Esophagus (tissue), 2 donors: ENCODE measurements around the gene PPP1CA. TPM values are rescaled to one million over a fixed set of nuclear protein-coding genes. Genes with fewer than 3 reads are reported as not detected.
A peak's percentile ranks its signal among the peaks of the same experiment; 100 is the strongest.

Source experiments
- H3K27ac ChIP-seq, 2 donors: one replicate each; pipeline ENCODE4 v1.5.1; 2013; ENCODE audit warnings: low read depth in 2 of 2, mild to moderate bottlenecking in 2 of 2, inconsistent platforms in 1 of 2, low read length in 1 of 2, moderate library complexity in 1 of 2
- H3K27me3 ChIP-seq, 2 donors: one replicate each; pipeline ENCODE4 v1.6.1; 2013; ENCODE audit warnings: low read length in 2 of 2, control low read depth in 1 of 2, mild to moderate bottlenecking in 1 of 2; ENCODE audit not compliant: insufficient read depth in 2 of 2, control insufficient read depth in 1 of 2
- H3K36me3 ChIP-seq, 2 donors: one replicate each; pipeline ENCODE4 v1.6.1; 2013; ENCODE audit warnings: low read length in 1 of 2; ENCODE audit not compliant: control insufficient read depth in 2 of 2, insufficient read depth in 2 of 2
- H3K4me1 ChIP-seq, 2 donors: one replicate each; pipeline ENCODE4 v1.6.1; 2013; ENCODE audit warnings: low read length in 1 of 2; ENCODE audit not compliant: control insufficient read depth in 2 of 2, insufficient read depth in 2 of 2
- H3K4me3 ChIP-seq, 2 donors: one replicate each; pipeline ENCODE4 v1.5.1; 2013; ENCODE audit warnings: low read length in 2 of 2, mild to moderate bottlenecking in 2 of 2, low read depth in 1 of 2, moderate library complexity in 1 of 2
- H3K9me3 ChIP-seq, 2 donors: one replicate each; pipeline ENCODE4 v1.6.1; 2013; ENCODE audit warnings: mild to moderate bottlenecking in 2 of 2, low read depth in 1 of 2, low read length in 1 of 2, moderate library complexity in 1 of 2; ENCODE audit not compliant: control insufficient read depth in 2 of 2, insufficient read depth in 1 of 2
- WGBS, 2 donors: extraction: QIAGEN DNeasy Blood & Tissue Kit; methylation state at CpG; one replicate each; pipeline ENCODE4 v1.1.7; 2013; 5-methylcytosine and 5-hydroxymethylcytosine counted together
- polyA plus RNA-seq, 2 donors: library from polyadenylated mRNA; stranded (reverse); fragments of 200-250 nt; gene quantifications; one replicate each; pipeline ENCODE4 v1.2.3, GENCODE V29; 2013
- donor health status: healthy with polysubstance abuse.
- donor health status: Bipolar disorder and iron deficiency.

The PPP1CA gene
- polyA plus RNA-seq, 2 donors, result 105 to 149 TPM

DNA sequence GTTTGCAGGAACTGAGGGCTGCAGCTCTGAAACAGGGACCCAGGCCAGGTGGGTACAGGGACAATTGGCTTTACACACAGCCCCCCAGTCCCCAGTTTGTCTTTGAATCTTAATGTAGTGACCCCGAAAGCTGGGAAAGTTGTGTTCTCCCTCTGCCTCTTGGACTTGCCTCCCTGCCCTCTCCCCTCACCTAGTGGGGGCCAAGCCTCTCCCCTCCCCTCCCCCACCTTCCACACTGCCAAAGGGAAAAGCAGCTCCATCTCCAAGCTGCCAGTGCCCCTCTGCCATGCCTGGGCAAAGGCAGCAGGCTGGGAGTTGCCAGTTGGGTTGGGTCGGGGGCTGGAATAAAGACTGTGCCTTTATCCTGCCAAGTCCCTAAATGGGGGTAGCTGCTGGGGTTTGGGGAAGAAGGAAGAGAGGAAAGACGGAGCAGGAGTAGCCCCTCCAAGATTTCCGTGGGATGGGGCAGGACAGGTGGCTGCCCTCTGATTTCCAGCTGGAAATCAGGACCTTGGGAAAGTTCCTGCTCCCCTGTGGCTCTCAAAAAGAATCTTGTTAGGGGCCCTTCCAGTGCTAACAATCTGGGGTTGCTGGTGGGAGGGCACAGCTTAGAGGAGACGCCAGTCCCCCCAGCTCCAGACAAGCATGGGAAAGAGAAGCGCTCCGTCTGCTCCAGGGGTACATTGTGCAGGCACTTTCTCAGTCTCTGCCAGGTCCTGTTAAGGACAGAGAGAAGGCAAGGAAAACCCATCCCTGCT, 25.4 kb downstream of the PPP1CA start:
- 73 to 75% methylated on average over 7 of the region's 7 CpGs for WGBS, 2 donors
- Histone ChIP-seq H3K4me1 (peaks cover 6 to 32% of the 10 kb centered on the region in 2 donors), H3K4me3 (no peak overlapping the region), H3K27me3 (no peaks in the 10 kb centered on the region), H3K36me3 (no peaks in the 10 kb centered on the region), H3K9me3 (no peaks in the 10 kb centered on the region), H3K27ac (no peak overlapping the region)

DNA sequence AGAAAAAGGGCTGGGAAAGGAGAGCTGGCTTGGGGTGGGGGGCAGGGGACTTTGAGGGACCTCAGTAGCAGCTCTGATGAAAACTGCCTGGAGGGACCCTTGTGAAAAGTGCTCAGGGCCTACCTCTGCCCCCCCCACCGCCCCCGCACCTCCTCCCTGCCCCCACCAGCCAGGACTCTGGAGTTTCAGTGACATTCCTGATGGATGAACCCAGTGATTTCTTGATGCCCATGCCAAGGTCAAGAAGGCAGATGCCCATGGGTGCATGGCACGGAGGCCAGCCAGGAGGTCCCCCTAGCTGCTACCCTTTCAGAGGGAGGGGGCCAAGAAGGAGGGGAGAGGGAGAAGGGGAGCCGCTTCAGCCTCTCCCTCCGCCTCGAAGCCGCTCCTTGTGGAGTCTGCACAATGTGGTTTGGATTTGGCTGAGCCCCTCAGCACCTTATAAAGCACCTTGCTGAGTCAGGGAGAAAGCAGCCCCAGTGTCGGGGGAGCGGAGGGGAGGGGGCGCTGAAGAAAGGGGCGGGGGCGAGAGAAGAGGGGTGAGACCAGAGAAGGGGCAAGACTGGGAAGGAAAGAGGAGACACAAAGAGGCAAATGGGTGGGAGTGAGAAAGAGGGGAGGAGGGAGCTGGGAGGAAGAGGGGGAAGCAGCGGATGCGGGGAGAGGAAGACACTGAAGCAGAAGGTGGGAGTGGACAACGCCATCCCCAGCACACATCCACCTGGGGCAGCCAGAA, 26.2 kb downstream of the PPP1CA start:
- Histone ChIP-seq H3K9me3 (no peaks in the 10 kb centered on the region), H3K27me3 (no peaks in the 10 kb centered on the region), H3K36me3 (no peaks in the 10 kb centered on the region), H3K4me1 (peaks cover 6 to 33% of the 10 kb centered on the region in 2 donors), H3K4me3 (no peak overlapping the region), H3K27ac (no peak overlapping the region)
- 53 to 59% methylated on average over 15 of the region's 15 CpGs for WGBS, 2 donors

DNA sequence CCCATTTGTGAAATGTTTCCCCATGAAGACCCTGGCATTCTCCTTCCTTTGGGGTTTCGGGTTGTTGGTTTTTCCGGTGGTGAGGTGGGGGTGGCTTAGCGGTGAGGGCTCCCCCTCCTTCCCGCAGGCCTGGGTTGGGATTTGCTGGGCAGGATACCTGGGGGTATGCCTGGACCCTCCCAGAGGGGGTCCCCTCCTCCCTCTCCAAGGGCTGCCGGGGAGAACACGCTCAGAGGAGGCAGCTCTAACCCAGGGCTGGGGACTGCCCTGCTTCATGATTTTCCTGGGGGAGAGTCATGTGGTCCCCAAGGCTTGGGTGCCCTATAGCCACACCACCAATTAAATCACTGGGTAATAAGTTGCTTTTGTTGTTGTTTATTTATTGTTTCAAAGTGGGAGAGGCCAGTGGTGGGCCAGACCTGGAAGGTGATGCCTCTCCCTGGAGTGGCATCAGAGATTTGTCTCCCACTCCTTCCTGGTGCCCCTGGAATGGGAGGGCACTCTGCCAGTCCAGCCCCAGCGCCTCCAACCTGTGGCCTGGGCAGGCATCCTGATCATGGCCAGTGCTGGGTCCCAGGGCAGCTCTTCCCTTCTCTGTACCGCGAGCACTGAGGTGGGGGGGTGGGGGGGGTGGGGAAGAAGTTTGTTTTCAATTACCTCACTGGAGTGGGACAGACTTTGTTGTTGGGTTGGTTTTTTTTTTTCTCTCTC, 26.9 kb downstream of the PPP1CA start:
- no peaks in the 10 kb centered on the region for H3K27me3 ChIP-seq
- no peak overlapping the region for H3K4me3 ChIP-seq
- peaks cover 6 to 33% of the 10 kb centered on the region in 2 donors for H3K4me1 ChIP-seq
- no peaks in the 10 kb centered on the region for H3K9me3 ChIP-seq
- H3K27ac ChIP-seq, result peak overlapping the region; percentile 12 to 90
- no peaks in the 10 kb centered on the region for H3K36me3 ChIP-seq
- 27 to 30% methylated on average over 9 of the region's 9 CpGs for WGBS, 2 donors

DNA sequence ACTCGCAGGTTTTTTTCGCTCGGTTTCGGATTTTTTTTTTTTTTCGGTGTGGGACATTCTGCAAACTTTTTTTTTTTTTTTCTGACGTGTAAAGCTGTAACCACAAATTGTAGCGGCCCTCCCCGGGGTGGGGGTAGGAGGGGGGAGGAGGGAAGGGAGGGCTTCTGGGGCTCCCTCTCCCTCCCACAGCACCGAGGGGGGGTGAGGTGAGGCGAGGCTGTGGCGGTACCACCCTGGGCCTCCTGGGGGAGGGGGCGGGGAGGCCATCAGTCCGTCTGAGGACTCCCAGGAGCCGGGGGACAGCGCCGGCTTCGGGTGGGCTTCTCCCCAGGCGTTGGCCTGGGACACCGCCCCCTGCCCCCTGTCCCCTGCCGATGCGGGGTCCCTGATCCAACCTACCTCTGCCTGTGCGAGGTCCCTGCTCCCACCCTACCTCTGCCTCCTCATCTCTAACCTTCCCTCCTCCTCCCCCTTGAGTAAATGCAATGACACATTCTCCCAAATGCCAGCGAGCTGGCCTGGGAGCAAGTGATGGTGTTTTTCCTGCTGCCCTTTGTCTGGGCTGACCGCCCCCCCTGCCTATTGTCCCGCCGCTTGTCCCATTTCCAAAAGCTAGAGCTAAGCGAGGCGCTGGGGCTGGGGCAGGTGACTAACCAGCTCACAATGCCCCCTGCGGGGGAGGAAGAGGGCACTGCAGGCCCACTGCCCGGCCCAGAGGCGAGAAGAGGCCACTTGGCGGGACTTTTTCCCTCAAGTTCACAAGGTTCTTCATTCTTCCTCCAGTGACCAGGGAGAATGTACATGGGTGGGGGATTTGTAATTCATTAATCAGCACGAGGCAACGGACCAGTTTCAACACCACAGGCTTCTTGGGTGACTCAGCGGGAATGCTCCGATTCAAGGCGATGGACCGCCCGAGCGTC, 27.7 kb downstream of the PPP1CA start:
- Histone ChIP-seq H3K27me3 (no peaks in the 10 kb centered on the region), H3K36me3 (no peaks in the 10 kb centered on the region), H3K4me3 (peak overlapping the region; percentile 52 to 69), H3K9me3 (no peaks in the 10 kb centered on the region), H3K4me1 (peaks cover 6 to 34% of the 10 kb centered on the region in 2 donors), H3K27ac (peak overlapping the region; percentile 90 to 92)
- 4% methylated on average over 40 of the region's 40 CpGs for WGBS, 2 donors

DNA sequence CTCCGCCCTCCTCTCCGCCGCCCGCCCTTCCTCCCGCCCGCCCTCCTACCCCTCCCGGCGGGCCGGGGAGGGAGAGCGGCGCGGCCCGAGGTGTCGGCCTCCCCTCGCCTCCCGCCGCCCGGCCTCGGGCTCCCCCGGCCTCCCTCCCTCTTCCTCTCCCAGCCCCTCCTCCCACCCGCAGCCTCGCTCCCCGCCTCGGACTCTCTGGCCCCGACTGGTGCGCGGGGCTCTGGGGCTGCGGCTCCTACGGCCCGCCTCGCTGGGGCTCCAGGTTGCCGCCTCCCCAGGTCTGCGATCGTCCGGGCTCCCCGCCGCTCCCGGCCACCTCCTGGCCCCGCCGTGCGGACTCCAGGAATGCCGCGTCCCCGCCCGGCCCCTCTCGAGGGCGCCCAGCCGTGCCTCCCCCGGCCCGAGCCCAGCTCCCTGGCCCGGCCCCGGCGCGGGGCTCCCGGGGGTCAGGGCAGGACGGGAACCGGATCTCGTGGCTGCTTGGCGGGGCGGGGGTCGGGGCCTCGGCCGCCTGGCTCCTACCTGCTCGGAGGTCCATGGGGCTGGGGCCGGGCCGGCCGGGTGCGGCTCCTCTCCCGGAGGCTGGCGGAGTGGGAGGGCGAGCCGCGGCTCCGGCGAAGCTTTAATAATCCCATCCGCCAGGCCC, 28.5 kb downstream of the PPP1CA start, which contains the start of gene CLCF1:
Gene CLCF1, minus strand, starts transcription at position 606 of the 655 bp plus-strand sequence. Its CDS starts 59 bp downstream, at position 547.
- Histone ChIP-seq H3K4me1 (peaks cover 6 to 31% of the 10 kb centered on the region in 2 donors), H3K27ac (peak within 1 kb of the TSS; percentile 90 to 92), H3K27me3 (no peaks in the 10 kb centered on the region), H3K4me3 (peak within 1 kb of the TSS; percentile 52 to 69), H3K9me3 (no peaks in the 10 kb centered on the region), H3K36me3 (no peaks in the 10 kb centered on the region)
- WGBS, 2 donors, result 1% methylated on average over 55 to 76 of the region's 76 CpGs

DNA sequence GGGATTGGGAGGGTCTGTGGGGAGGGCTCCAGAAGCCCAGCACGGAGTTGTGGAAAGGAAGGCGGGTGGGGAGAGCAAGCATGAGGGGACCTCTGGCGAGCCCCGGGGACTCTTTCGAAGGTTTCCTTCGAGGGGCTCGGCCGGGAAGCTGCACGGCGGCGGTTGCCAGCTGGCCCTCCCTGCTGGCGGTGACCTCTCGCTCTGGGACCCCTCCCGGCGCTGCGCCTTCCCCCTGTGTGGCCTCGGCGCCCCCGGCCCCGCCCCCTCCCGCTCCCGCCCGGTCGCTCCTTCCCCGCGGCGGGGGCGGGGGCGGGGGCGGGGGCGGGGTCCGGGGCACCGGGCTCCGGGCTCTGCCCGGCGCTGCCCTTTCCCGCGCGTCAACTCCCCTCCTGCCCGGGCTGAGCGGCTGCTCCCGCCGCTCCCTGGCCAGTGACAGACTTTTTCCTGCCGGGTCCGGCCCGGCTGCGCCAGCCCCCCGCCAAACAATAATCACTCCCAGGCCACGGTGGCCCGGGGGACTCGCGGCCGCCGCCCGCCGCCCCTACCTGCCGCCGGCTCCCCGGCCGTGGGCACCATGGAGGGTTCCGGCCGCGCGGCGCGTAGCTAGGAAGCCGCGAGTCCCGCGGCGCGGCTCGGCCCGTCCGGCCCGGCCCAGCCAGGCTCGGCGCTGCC, 29.2 kb downstream of the PPP1CA start:
- Histone ChIP-seq H3K4me1 (peaks cover 7 to 37% of the 10 kb centered on the region in 2 donors), H3K9me3 (no peaks in the 10 kb centered on the region), H3K36me3 (no peaks in the 10 kb centered on the region), H3K27ac (peak overlapping the region; percentile 85 to 92), H3K4me3 (peak overlapping the region; percentile 52 to 69), H3K27me3 (no peaks in the 10 kb centered on the region)
- 1 to 2% methylated on average over 33 to 78 of the region's 78 CpGs for WGBS, 2 donors

DNA sequence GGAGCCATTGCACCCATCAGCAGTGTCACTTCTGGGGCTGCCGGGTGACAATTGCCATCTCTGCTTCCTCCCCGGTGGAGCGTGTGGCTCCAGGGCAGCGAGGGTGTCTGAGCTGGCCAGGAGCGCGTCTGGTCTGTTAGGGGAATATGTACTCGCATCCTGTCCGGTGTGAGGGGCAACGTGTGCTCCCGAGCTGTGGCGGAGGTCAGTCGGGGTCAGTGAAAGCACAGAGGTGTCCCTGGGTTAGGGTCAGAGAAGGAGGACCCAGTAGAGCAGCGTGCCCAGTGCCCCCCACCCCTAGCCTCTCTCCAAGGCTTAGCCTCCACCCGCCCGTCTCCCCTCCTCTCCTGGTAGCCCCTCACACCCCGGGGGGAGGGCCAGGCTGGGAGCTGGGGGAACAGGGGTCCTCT, 29.7 kb downstream of the PPP1CA start:
- Histone ChIP-seq H3K36me3 (no peaks in the 10 kb centered on the region), H3K27me3 (no peaks in the 10 kb centered on the region), H3K27ac (peak overlapping the region; percentile 40 to 70), H3K4me3 (peak overlapping the region; percentile 26 to 52), H3K9me3 (no peaks in the 10 kb centered on the region), H3K4me1 (peaks cover 9 to 42% of the 10 kb centered on the region in 2 donors)
- 23 to 26% methylated on average over 16 of the region's 16 CpGs for WGBS, 2 donors

DNA sequence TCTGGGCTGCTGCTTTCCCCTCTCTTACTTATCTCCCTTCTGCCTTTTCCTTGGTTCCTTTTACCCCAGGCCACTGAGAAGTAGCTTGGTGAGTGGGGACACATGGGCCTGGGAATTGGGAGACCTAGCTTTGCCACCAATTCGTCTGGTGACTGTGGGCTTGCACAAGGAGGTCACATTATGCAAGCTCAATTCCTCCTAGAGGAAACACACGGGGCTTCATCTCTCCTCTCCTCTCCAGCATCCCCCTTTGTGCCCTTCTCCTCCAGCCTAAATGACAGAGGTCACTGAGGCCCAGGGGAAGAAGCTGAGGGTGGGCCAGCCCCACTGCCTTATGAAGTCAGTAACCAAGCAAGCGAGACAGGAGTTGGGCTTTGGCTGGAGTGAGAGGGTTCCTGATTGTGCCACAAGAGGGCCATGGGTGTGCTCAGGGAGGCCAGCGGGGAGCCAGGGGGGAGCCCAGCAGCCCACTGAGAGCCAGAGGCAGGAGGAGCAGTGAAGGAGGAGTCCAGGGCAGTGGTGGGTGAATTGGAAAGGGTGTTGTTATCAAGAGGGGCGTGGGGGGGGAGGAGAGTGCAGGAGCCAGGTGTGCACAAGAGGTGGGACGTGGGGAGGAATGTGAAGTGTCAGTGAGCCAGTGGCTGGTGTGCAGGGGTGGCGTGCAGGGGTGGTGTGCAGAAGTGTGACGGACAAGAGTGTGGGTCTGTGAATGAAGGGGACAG, 30.3 kb downstream of the PPP1CA start:
- Histone ChIP-seq H3K4me3 (no peak overlapping the region), H3K4me1 (peaks cover 9 to 44% of the 10 kb centered on the region in 2 donors)
- WGBS, 2 donors, result 36 to 45% methylated on average over 8 of the region's 8 CpGs

More for the DNA sequence above, 30.3 kb downstream of the PPP1CA start:
- no peaks in the 10 kb centered on the region for H3K9me3 ChIP-seq
- H3K27ac ChIP-seq, result peak overlapping the region; percentile 40 to 70
- no peaks in the 10 kb centered on the region for H3K27me3 ChIP-seq
- no peaks in the 10 kb centered on the region for H3K36me3 ChIP-seq
